ENCODE measurements around the gene RSPO4. TPM values are rescaled to one million over a fixed set of nuclear protein-coding genes. Genes with fewer than 3 reads are reported as not detected.

RSPO4 gene
- total and polyA plus RNA-seq, 9 of the 15 experiments (the other 6 are each of a cell fraction or from before 2014, with no cell fraction given): 0.04 to 0.34 TPM; not detected in 7

GRCh38 chr20:1019344-1019743, 17.2 kb upstream of the RSPO4 start:
- H3K27ac ChIP-seq (ENCODE audit: extremely low read depth, low read depth, low read length): no peak overlapping the region

More at GRCh38 chr20:1019344-1019743, 17.2 kb upstream of the RSPO4 start:
- FAIRE-seq (no peak), ATAC-seq (no peak), DNase-seq (ENCODE audit: extremely low read depth in 1 of 4, low spot score in 3 of 4) (no peak)
- Histone ChIP-seq H3K79me2 (ENCODE audit: control insufficient read depth, insufficient read depth, low read length) (no peaks in the 10 kb centered on the region), H4K20me1 (replicated peaks; ENCODE audit: control insufficient read depth, insufficient read depth, low read length) (no peaks in the 10 kb centered on the region), H3K4me1 (replicated peaks in 1 of 2; ENCODE audit: control insufficient read depth in 2 of 2, insufficient read depth in 2 of 2, low read length in 2 of 2) (no peaks in the 10 kb centered on the region), H3K27me3 (ENCODE audit: control insufficient read depth in 2 of 2, insufficient read depth in 2 of 2, low read length in 2 of 2) (no peaks in the 10 kb centered on the region; a peak in 2 of 5 replicates), H3K4me2 (ENCODE audit: insufficient read depth, low read length) (no peak overlapping the region), H3K4me3 (no peak overlapping the region), H3K9ac (ENCODE audit: insufficient read depth in 1 of 2, low read depth in 2 of 2, low read length in 2 of 2) (no peak overlapping the region), H3K9me1 (ENCODE audit: control insufficient read depth, insufficient read depth, low read length) (no peaks in the 10 kb centered on the region), H3K9me3 (replicated peaks; ENCODE audit: control insufficient read depth, insufficient read depth, low read depth, low read length) (no peaks in the 10 kb centered on the region), H3K36me3 (ENCODE audit: control insufficient read depth, insufficient read depth, low read length) (no peaks in the 10 kb centered on the region), H2AFZ (ENCODE audit: low read depth, low read length) (no peak overlapping the region)
- intact Hi-C loops (cut with micrococcal nuclease): no loop called here
- ChIA-PET CTCF (ENCODE audit: low intra/inter-chr PET ratio) (no interaction called here), POLR2A (interaction anchor here (0.6 kb wide), 1 partner anchor 13 kb away, joined by 3 read pairs; no protein-coding TSS in a partner anchor)
- BruUV-seq (replicated peaks): no TSS peak
- 0% methylated on average over 2 of the region's 2 CpGs for WGBS (ENCODE audit: insufficient coverage, low coverage, missing lambda C conversion rate)
- in situ Hi-C loops (cut with MboI): no loop called here
- TF ChIP-seq TFAP4 (CRISPR knock-in tag; IDR thresholded peaks at IDR 0.05; ENCODE audit: borderline replicate concordance) (no peak), ELK1 (CRISPR knock-in tag; IDR thresholded peaks at IDR 0.05) (no peak), ZNF740 (CRISPR knock-in tag; IDR thresholded peaks at IDR 0.05) (no peak), ZNF740 (tag; IDR thresholded peaks at IDR 0.05) (no peak), FOXJ2 (tag; IDR thresholded peaks at IDR 0.05) (no peak), SMAD2 (IDR thresholded peaks at IDR 0.05; ENCODE audit: low read depth, low read length) (no peak), HEY1 (CRISPR knock-in tag; IDR thresholded peaks at IDR 0.05; ENCODE audit: borderline replicate concordance) (no peak), BCL6 (CRISPR knock-in tag; IDR thresholded peaks at IDR 0.05) (no peak), HMG20A (CRISPR knock-in tag; conservative IDR thresholded peaks at IDR 0.05) (no peak), TRIM24 (IDR thresholded peaks at IDR 0.05) (no peak), ZNF239 (CRISPR knock-in tag; IDR thresholded peaks at IDR 0.05) (no peak), SMAD4 (CRISPR knock-in tag; conservative IDR thresholded peaks at IDR 0.05) (no peak), KHSRP (IDR thresholded peaks at IDR 0.05) (no peak), ZBTB11 (CRISPR knock-in tag; IDR thresholded peaks at IDR 0.05) (no peak)
